HG03558 (cell line): ENCODE data around the gene KIAA0586.
"Not testable (repeated sequence)": the region's sequence is repeated elsewhere in the genome, so short reads cannot be mapped to it uniquely, and the experiment has no call there.

Source experiments
- ATAC-seq: cut with Tn5 transposase; IDR thresholded peaks from one replicate; pipeline ENCODE4 v1.9.1; 2021; ENCODE audit warnings: moderate number of reproducible peaks; ENCODE audit not compliant: unreplicated experiment; ENCODE audit errors: extremely low read depth

Gene KIAA0586

GRCh38 chr14:58427281-58428117, at the start of gene KIAA0586, which contains the start of gene TIMM9:
Gene KIAA0586, plus strand, starts transcription at chr14:58427719. Its CDS starts 546 bp downstream, at chr14:58428265.
Gene TIMM9, minus strand, starts transcription at chr14:58427531. Its CDS starts 15,586 bp downstream, at chr14:58411945.
- ATAC-seq = peak; percentile 77

GRCh38 chr14:58390830-58391229, 36.7 kb upstream of the KIAA0586 start:
- no peak for ATAC-seq

GRCh38 chr14:58395562-58395811, 32.0 kb upstream of the KIAA0586 start:
- no peak for ATAC-seq

GRCh38 chr14:58395812-58396788, 31.4 kb upstream of the KIAA0586 start, which contains the start of gene TOMM20L:
Gene TOMM20L, plus strand, starts transcription at chr14:58395930. Its CDS starts 28 bp downstream, at chr14:58395958.
- peak; percentile 90 for ATAC-seq

- ATAC-seq = no peak
These were observed 30.4 kb upstream of the KIAA0586 start for GRCh38 chr14:58397156-58397555.

- no peak for ATAC-seq
These were observed 29.0 kb upstream of the KIAA0586 start for GRCh38 chr14:58398495-58398894.

GRCh38 chr14:58398895-58399294, 28.6 kb upstream of the KIAA0586 start:
- ATAC-seq = no peak

- ATAC-seq = no peak
These were observed 25.9 kb upstream of the KIAA0586 start for GRCh38 chr14:58401587-58401986.

- ATAC-seq = no peak
These were observed 18.8 kb upstream of the KIAA0586 start for GRCh38 chr14:58408681-58409215.

GRCh38 chr14:58414845-58415244, 12.7 kb upstream of the KIAA0586 start:
- ATAC-seq = no peak

GRCh38 chr14:58415636-58416547, 11.6 kb upstream of the KIAA0586 start:
- ATAC-seq = no peak

- not testable (repeated sequence) for ATAC-seq
These were observed 10.6 kb upstream of the KIAA0586 start for GRCh38 chr14:58416934-58417333.

GRCh38 chr14:58426670-58427280, 744 bp upstream of the KIAA0586 start:
- ATAC-seq = no peak

GRCh38 chr14:58428118-58428683, 682 bp downstream of the KIAA0586 start:
- no peak for ATAC-seq

GRCh38 chr14:58430156-58430555, 2.6 kb downstream of the KIAA0586 start:
- no peak for ATAC-seq

- no peak for ATAC-seq
These were observed 12.0 kb downstream of the KIAA0586 start for GRCh38 chr14:58439476-58439875.

GRCh38 chr14:58444627-58445026, 17.1 kb downstream of the KIAA0586 start:
- no peak for ATAC-seq

- no peak for ATAC-seq
These were observed 28.2 kb downstream of the KIAA0586 start for GRCh38 chr14:58455593-58456265.
